ENCODE data around the gene HNRNPL.

The HNRNPL gene

DNA sequence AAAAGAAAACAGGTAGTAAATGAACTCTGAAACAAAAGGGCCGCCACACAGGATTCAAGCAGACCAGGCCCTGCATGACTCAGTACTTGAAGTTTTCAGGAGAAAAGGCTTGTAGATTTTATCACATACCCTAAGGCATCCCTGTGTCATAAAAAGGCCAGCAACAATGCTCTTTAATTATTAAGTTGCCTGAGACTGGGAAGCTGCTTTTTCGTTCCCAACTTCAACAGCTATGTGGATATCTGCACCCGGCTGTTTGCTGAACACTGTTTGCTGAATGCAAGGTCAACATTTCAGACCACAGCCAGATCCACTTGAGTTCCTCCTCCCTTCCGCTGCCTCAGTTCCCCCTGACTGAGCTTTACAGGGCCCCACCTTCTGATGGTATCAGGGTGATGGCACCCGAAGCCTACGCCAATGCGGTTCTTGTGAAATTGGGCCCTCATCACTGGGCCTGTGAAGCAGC lies 12.1 kb downstream of the HNRNPL start:
- TF ChIP-seq, protein P1, sequence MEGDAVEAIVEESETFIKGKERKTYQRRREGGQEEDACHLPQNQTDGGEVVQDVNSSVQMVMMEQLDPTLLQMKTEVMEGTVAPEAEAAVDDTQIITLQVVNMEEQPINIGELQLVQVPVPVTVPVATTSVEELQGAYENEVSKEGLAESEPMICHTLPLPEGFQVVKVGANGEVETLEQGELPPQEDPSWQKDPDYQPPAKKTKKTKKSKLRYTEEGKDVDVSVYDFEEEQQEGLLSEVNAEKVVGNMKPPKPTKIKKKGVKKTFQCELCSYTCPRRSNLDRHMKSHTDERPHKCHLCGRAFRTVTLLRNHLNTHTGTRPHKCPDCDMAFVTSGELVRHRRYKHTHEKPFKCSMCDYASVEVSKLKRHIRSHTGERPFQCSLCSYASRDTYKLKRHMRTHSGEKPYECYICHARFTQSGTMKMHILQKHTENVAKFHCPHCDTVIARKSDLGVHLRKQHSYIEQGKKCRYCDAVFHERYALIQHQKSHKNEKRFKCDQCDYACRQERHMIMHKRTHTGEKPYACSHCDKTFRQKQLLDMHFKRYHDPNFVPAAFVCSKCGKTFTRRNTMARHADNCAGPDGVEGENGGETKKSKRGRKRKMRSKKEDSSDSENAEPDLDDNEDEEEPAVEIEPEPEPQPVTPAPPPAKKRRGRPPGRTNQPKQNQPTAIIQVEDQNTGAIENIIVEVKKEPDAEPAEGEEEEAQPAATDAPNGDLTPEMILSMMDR (conservative IDR thresholded peaks at IDR 0.05; ENCODE audit: low read length): no peak
- DNase-seq (ENCODE audit: low read depth): no peak
- H3K4me3 ChIP-seq (ENCODE audit: low read length): no peak overlapping the region

DNA sequence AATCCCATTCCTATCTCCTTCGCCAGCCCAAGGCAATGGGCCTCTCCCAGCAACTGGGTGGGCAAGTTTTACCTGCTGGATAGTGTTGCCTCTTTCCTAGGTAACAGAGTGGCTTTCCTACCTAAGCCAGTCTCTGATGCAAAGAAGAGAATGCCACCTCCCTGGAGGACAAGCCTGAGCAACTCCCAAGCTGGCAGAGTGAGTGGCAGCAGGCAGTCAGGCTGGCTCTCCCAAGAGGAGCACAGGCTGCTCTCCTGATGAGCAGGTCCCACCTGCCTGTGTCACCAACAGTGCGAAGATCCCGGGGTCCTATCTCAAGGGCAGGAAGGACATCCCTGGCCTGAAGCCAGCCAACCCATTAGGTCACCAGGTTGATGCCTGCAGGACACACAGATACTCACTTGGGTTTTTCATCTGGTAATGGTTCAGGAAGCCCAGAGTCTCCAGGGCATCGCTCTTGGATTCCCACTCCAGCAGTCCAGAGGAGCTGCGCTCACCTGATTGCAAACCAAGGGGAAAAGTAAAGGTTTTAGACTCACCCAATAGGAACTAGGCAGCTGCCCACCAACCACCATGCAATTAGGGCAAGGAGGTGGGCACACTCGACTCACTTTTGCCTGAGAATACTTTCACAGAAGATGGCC lies 12.7 kb downstream of the HNRNPL start:
- H3K4me3 ChIP-seq (ENCODE audit: low read length): no peak overlapping the region

DNA sequence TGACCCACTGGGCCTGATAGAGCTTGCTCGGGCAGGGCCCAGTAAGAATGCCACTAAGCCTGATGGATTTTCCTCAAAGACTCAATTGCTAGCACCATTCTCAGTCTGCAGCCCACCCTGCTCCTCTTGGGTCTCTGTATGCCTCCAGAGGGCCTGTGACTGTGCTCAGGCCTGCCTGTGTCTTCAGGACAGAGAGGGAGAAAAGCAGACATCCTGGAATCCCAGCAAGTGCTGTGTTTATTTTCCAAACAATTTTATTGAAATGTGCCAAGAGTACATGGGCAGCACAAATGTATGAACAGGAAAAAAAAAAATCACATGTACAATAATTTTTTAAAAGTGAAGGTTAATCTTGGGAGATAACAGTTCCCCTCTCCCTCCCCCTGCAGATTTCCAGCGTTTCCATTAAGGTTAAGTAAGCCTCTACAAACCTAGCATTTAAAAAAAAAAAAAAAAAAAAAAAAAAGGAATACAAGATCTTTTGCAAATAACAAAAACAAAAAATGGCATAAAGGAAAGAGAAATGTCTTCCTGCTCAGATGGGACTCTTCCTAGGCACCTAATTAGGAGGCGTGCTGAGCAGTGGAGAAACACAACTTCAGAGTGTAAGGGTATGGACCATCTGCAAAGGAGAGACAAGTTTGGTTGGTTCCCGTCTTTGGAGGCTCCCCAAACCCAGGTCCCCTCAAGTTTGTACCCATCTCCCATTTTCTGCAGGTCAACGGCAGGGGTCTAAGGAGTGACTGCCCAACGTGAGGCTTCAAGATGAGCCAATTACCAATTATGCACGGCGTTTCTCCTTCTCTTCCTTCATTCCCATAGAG lies 13.4 kb downstream of the HNRNPL start:
- TF ChIP-seq, protein P1 (conservative IDR thresholded peaks at IDR 0.05; ENCODE audit: low read length): no peak
- no peak for DNase-seq (ENCODE audit: low read depth)

More for the DNA sequence above, 12.7 kb downstream of the HNRNPL start:
- TF ChIP-seq, protein P1 (conservative IDR thresholded peaks at IDR 0.05; ENCODE audit: low read length): no peak
- DNase-seq (ENCODE audit: low read depth): no peak

DNA sequence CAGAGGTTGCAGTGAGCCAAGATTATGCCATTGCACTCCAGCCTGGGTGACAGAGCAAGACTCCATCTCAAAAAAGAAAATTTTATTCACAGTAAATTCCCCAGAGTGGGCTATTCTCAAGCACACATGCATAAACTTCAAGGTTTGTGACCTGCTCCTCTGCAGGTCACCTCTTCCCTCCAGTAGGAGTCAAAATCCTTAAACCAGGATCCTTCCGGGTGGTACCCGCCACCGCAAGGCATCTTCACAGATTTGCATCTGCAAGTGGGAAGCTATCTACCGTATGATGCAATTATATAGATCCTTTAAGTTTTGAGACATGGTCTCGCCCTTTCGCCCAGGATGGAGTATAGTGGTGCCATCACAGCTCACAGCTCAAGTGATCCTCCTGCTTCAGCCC lies 15.2 kb downstream of the HNRNPL start:
- TF ChIP-seq, protein P1 (conservative IDR thresholded peaks at IDR 0.05; ENCODE audit: low read length): no peak
- DNase-seq (ENCODE audit: low read depth): no peak
- H3K4me3 ChIP-seq (ENCODE audit: low read length): no peak overlapping the region

More for the DNA sequence above, 13.4 kb downstream of the HNRNPL start:
- H3K4me3 ChIP-seq (ENCODE audit: low read length): no peak overlapping the region

DNA sequence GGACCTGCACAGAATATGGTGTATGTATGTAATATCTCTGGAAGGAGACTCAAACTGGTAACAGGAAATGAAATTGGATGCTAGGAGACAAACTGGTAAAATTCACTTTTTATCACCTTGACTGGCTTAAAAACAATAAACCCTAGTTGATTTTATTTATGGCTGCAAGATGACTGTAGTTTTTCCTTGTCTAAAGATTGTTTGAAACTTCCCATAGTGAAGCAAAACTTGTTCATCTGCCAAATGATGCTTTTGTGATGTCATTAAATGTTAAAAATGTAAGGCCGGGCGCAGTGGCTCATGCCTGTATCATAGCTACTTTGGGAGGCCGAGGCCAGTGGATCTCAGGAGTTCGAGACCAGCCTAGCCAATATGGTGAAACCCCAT lies 15.7 kb downstream of the HNRNPL start:
- TF ChIP-seq, protein P1 (conservative IDR thresholded peaks at IDR 0.05; ENCODE audit: low read length): no peak
- DNase-seq (ENCODE audit: low read depth): no peak
- H3K4me3 ChIP-seq (ENCODE audit: low read length): no peak overlapping the region

DNA sequence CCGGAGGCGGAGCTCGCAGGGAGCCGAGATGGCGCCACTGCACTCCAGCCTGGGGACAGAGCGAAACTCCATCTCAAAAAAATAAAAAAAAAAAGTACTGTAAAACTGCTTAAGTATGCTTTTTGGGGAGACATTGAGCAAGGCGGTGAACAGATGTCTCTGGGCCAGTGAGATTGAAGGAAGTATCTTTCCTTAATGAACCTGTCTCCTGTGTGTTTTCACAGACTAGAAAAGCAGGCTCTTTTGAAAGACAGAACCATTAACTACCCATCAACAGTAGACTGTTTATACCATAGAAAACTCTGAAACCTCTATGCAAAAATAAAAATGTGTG lies 16.7 kb downstream of the HNRNPL start:
- no peak for DNase-seq (ENCODE audit: low read depth)
- no peak overlapping the region for H3K4me3 ChIP-seq (ENCODE audit: low read length)
- TF ChIP-seq, protein P1 (conservative IDR thresholded peaks at IDR 0.05; ENCODE audit: low read length): no peak

DNA sequence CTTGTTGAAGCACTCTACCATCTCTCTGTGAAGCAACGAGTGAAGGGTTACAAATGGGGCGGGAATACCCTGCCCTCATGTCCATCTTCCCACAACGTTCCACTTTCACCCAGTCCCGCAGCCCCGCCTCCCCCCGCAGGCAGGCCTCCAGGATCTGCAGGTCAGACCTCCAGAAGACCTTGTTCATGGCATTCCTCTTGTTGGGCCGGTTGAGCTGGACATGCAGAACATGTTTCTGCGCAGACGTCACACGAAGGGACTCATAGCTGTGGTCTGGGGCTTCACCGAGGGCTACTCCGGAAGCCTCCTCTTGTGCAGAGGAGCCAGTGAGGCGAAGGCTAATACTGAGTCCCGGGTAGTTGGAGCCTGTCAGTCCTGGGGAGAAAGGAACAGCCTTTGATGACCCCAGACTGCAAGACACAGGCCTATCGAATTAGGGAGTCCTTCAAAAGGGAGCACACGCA lies 18.6 kb downstream of the HNRNPL start:
- TF ChIP-seq, protein P1 (conservative IDR thresholded peaks at IDR 0.05; ENCODE audit: low read length): no peak
- H3K4me3 ChIP-seq (ENCODE audit: low read length): peak overlapping the region; percentile 87
- peak; percentile 97 for DNase-seq (ENCODE audit: low read depth)
